Keratinocyte (primary cell): ENCODE results near the gene CYP11A1. TPM values are rescaled to one million over a fixed set of nuclear protein-coding genes. Genes with fewer than 3 reads are reported as not detected.
A peak's percentile ranks its signal among the peaks of the same experiment; 100 is the strongest.

Experiments used
- DNase-seq: peaks from one replicate; pipeline ENCODE4 v3.0.0-alpha.2; 2011; ENCODE audit warnings: low read depth, missing footprints, low spot score
- FAIRE-seq: peaks from 2 replicates; lab custom pipeline; 2011; peaks lifted over from hg19 to GRCh38; lab: Jason Lieb, UNC
- H2AFZ ChIP-seq: 2 replicates; pipeline ENCODE4 v1.6.0; 2012; ENCODE audit warnings: low read length, control low read depth, inconsistent platforms; ENCODE audit not compliant: control insufficient read depth
- H3K27ac ChIP-seq: 2 replicates; pipeline ENCODE4 v1.5.1; 2011; ENCODE audit warnings: low read length; ENCODE audit not compliant: control insufficient read depth, insufficient read depth
- H3K27me3 ChIP-seq: 3 replicates; pipeline ENCODE4 v1.6.0; 2011; ENCODE audit warnings: low read length; ENCODE audit not compliant: control insufficient read depth, insufficient read depth; ENCODE audit errors: extremely low read depth
- H3K36me3 ChIP-seq, 2 experiments: 2 replicates in 1 of 2; 3 replicates in 1 of 2; pipeline ENCODE4 v1.5.1; 2011; ENCODE audit warnings: low read length in 2 of 2, mild to moderate bottlenecking in 1 of 2; ENCODE audit not compliant: control insufficient read depth in 2 of 2, insufficient read depth in 2 of 2; ENCODE audit errors: extremely low read depth in 1 of 2
- H3K4me1 ChIP-seq: 3 replicates; pipeline ENCODE4 v1.5.1; 2011; ENCODE audit warnings: low read length; ENCODE audit not compliant: control insufficient read depth, insufficient read depth; ENCODE audit errors: extremely low read depth
- H3K4me2 ChIP-seq: 3 replicates; pipeline ENCODE4 v1.6.0; 2011; ENCODE audit warnings: low read depth, low read length; ENCODE audit not compliant: control insufficient read depth, insufficient read depth; ENCODE audit errors: extremely low read depth
- H3K4me3 ChIP-seq, 3 experiments: fragments of 200-600 bp in 1 of 3; sonication (generic) in 1 of 3; 2 replicates in 2 of 3; 3 replicates in 1 of 3; pipeline ENCODE4 v1.5.1; 2011 to 2016; ENCODE audit warnings: low read length in 3 of 3, mild to moderate bottlenecking in 3 of 3, control low read depth in 2 of 3, inconsistent platforms in 1 of 3, low read depth in 1 of 3, mixed read lengths in 1 of 3, mixed run types in 1 of 3, moderate library complexity in 1 of 3; ENCODE audit not compliant: control insufficient read depth in 2 of 3, insufficient read depth in 2 of 3; ENCODE audit errors: extremely low read depth in 1 of 3
- H3K79me2 ChIP-seq: 2 replicates; pipeline ENCODE4 v1.6.0; 2012; ENCODE audit warnings: low read length; ENCODE audit not compliant: control insufficient read depth, insufficient read depth
- H3K9ac ChIP-seq: 3 replicates; pipeline ENCODE4 v1.6.0; 2011; ENCODE audit warnings: low read length; ENCODE audit not compliant: control insufficient read depth, insufficient read depth; ENCODE audit errors: extremely low read depth
- H3K9me1 ChIP-seq: 3 replicates; pipeline ENCODE4 v1.6.0; 2011; ENCODE audit warnings: low read length; ENCODE audit not compliant: control insufficient read depth, insufficient read depth; ENCODE audit errors: extremely low read depth
- H3K9me3 ChIP-seq: 2 replicates; pipeline ENCODE4 v1.5.1; 2012; ENCODE audit warnings: low read depth, low read length; ENCODE audit not compliant: control insufficient read depth
- H4K20me1 ChIP-seq: 3 replicates; pipeline ENCODE4 v1.6.0; 2011; ENCODE audit warnings: low read length; ENCODE audit not compliant: control insufficient read depth, insufficient read depth; ENCODE audit errors: extremely low read depth
- EZH2 ChIP-seq: IDR thresholded peaks from one replicate; pipeline ENCODE4 v1.6.1; 2012; ENCODE audit warnings: inconsistent platforms, mild to moderate bottlenecking, low read length, moderate library complexity
- dilution Hi-C: fragments of 300-500 bp; cut with MboI; formaldehyde crosslinking; loops from one replicate; pipeline ENCODE4 v1.7.0; 2020; ENCODE audit warnings: low sequenced_read_pairs; ENCODE audit not compliant: extremely low pct_ligation_motif_present
- polyA plus RNA-seq, 5 experiments: library from polyadenylated mRNA; depleted of rRNA in 3 of 5; stranded (reverse) in 3 of 5; stranded (forward) in 1 of 5; unstranded in 1 of 5; fragments of >200 nt; gene quantifications; 1 replicate in 1 of 5; 2 replicates in 3 of 5; 3 replicates in 1 of 5; pipeline versions ENCODE4 v1.2.1 to v1.2.3, GENCODE V29; 2011 to 2012; ENCODE audit warnings: missing spikeins in 2 of 5, low read depth in 1 of 5, low replicate concordance in 1 of 5
- TF ChIP-seq, protein P1 (sequence below), 3 experiments: IDR thresholded peaks in 1 of 3; conservative IDR thresholded peaks in 1 of 3; optimal IDR thresholded peaks in 1 of 3; 2 replicates in 2 of 3; 3 replicates in 1 of 3; pipeline versions ENCODE3 to v1.5.1; 2011; ENCODE audit warnings: low read length in 3 of 3, mild to moderate bottlenecking in 3 of 3, moderate library complexity in 2 of 3, control low read depth in 1 of 3, inconsistent platforms in 1 of 3; ENCODE audit not compliant: insufficient read depth in 2 of 3; ENCODE audit errors: extremely low read depth in 1 of 3

CYP11A1 gene
- polyA plus RNA-seq, 1 donor (not counting 4 experiments of a cell fraction or from before 2014, with no cell fraction given): not detected

DNA sequence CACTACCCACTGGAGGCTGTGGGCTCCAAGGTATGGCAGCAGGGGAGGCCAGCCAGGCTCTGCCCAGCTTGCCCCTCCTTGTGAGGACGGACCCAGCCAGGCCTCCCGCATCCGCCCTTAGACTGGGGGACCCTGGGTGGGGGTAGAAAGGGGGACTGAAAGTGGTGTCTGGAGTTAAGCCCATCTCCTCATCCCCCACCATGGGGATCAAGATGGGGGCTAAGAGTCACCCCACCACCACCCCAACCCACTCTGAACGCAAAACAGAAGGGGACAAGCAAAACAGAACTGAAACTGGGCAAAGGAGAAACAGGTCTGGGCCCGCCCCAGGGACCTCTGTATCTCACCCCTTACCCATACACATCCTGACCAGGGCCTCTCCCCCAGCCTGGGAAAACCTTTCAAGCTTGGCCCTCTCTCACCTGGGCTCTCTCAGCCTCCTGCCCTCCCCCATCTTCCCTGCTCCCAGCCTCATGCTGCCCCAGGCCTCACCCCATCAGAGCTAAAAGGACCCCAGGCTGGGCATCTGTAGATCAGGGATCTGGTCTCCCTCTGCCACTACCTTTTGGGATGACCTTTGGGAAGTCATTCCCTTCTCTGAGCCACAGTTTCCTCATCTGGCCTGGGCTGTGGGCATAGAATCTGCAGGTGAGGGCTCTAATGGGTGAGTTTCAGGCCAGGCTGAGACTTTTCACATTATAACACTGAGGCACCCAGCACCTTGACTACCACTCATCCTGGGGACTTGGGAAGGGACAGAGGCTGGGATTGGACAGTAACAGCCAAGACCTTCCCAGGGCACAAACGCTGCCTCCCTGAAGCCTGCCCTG is 30.0 kb upstream of the CYP11A1 start:
- FAIRE-seq (no peak), DNase-seq (no peak)
- dilution Hi-C loops: no loop called here
- H2AFZ ChIP-seq: no peak overlapping the region
- H3K9me3 ChIP-seq: no peaks in the 10 kb centered on the region
- peak overlapping the region; percentile 88 for H3K27ac ChIP-seq
- H3K9ac ChIP-seq: peak overlapping the region; percentile 75
- H3K36me3 ChIP-seq: no peaks in the 10 kb centered on the region
- TF ChIP-seq EZH2: no peak
- TF ChIP-seq, protein P1, sequence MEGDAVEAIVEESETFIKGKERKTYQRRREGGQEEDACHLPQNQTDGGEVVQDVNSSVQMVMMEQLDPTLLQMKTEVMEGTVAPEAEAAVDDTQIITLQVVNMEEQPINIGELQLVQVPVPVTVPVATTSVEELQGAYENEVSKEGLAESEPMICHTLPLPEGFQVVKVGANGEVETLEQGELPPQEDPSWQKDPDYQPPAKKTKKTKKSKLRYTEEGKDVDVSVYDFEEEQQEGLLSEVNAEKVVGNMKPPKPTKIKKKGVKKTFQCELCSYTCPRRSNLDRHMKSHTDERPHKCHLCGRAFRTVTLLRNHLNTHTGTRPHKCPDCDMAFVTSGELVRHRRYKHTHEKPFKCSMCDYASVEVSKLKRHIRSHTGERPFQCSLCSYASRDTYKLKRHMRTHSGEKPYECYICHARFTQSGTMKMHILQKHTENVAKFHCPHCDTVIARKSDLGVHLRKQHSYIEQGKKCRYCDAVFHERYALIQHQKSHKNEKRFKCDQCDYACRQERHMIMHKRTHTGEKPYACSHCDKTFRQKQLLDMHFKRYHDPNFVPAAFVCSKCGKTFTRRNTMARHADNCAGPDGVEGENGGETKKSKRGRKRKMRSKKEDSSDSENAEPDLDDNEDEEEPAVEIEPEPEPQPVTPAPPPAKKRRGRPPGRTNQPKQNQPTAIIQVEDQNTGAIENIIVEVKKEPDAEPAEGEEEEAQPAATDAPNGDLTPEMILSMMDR (optimal IDR thresholded peaks at IDR 0.05 in 1 of 3, IDR thresholded peaks at IDR 0.05 in 1 of 3, conservative IDR thresholded peaks at IDR 0.05 in 1 of 3; ENCODE audit: extremely low read depth in 1 of 3, insufficient read depth in 2 of 3, low read length in 3 of 3): no peak
- H3K27me3 ChIP-seq: no peaks in the 10 kb centered on the region
- H4K20me1 ChIP-seq: no peaks in the 10 kb centered on the region
- H3K9me1 ChIP-seq: peaks cover 2% of the 10 kb centered on the region
- no peaks in the 10 kb centered on the region for H3K79me2 ChIP-seq
- peak overlapping the region; percentile 74 for H3K4me2 ChIP-seq
- H3K4me1 ChIP-seq: peaks cover 64% of the 10 kb centered on the region
- H3K4me3 ChIP-seq: no peak overlapping the region

- DNase-seq (peak; percentile 99), FAIRE-seq (peak; percentile 97)
- TF ChIP-seq, protein P1 (optimal IDR thresholded peaks at IDR 0.05 in 1 of 3, IDR thresholded peaks at IDR 0.05 in 1 of 3, conservative IDR thresholded peaks at IDR 0.05 in 1 of 3; ENCODE audit: extremely low read depth in 1 of 3, insufficient read depth in 2 of 3, low read length in 3 of 3): no peak
- no peak for TF ChIP-seq EZH2
- Histone ChIP-seq H3K4me3 (peak overlapping the region in 1 of 3 experiments; percentile 24), H2AFZ (no peak overlapping the region), H4K20me1 (no peaks in the 10 kb centered on the region), H3K79me2 (no peaks in the 10 kb centered on the region), H3K36me3 (no peaks in the 10 kb centered on the region), H3K9me3 (no peaks in the 10 kb centered on the region), H3K27ac (peak overlapping the region; percentile 88), H3K27me3 (no peaks in the 10 kb centered on the region), H3K9ac (peak overlapping the region; percentile 75), H3K9me1 (peaks cover 2% of the 10 kb centered on the region), H3K4me1 (peaks cover 64% of the 10 kb centered on the region), H3K4me2 (peak overlapping the region; percentile 74)
- dilution Hi-C loops: no loop called here
These were observed 29.2 kb upstream of the CYP11A1 start for GRCh38 chr15:74396445-74397238.
